COLO668 (cell line): Measurements from ENCODE around the gene DMD.

Source experiments
- DNase-seq: peaks from one replicate; lab custom pipeline; 2025; ENCODE audit not compliant: unreplicated experiment; lab: John Stamatoyannopoulos, UW

Gene DMD

DNA sequence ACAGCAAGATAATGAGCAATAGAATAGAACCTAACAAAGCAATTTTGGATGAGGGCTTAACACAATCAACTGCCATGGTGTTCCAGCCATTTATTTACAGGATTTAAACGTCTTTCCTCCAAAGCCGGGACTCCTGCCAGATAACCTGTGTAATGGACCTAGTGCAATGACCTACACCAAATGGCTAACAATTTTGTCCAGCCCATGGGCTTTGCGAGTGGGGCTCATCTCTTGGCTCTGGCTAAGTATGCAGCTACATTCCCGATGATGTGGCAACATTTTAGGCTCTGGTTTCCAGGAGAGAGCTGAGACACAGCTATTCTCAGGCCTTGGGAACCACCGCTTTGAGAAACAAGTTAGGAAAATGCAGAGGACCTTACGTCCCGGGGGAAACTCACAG is 1317.2 kb downstream of the DMD start:
- DNase-seq, result no peak

DNA sequence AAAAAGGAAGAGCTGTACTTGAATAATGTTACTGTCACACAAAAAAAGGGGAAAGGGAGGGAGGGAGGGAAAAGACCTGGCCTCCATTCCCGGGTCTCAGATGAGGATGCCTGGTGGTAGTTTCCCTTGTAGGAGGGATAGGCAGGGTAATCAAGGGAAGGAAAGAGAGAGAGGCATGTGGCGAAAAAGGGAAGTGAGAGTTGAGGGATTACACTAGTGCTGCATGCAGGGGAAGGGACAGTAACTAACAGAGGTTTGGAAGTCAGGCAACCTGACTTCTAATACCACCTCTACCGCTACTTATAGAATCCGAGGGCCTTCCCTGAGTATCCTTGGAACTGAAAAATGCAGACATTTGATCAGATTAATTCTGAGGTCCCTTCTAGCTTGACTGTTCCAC is 1317.8 kb downstream of the DMD start:
- DNase-seq, result no peak

DNA sequence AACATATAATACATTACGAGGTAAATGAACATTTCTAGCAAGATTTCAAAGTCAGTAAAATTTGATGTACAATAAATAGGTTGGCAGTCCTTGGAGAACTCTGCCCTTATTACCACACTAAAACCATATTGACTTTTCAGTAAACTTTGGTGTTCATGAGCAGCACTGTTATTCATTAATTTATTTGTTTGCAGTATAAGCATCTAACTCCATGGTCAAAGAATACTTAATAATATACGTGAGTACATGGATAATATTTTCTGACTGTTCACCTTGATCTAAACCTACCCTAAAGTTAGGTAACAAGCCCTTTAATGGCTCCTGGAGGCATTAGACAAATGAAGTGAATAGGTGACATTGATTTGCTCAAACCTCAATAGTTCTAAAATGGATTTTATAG is 1322.3 kb downstream of the DMD start:
- DNase-seq, result no peak

- DNase-seq, result no peak
Observed at GRCh38 chrX:31884535-31884934, 1326.8 kb downstream of the DMD start.

- DNase-seq, result no peak
Observed at GRCh38 chrX:31872007-31872406, 1339.3 kb downstream of the DMD start.

DNA sequence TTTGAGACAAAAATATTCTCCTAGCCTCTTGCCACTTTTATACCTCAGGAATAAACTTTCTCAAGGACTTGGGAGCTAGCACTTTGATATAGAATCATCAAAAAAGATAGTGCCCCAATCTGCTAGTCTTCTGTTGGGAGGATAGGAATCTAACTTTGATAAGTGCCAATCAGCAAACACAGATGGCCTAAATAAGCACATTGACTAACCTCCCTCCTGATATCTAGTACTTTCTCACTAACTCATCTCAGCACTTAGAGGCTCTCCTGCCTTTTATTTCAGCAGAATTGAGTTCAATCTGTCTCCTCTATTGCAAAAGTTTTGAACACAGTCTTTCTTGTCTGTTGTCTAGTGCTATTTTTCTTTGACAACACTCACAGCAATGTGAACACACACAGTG is 1341.1 kb downstream of the DMD start:
- DNase-seq, result no peak

GRCh38 chrX:31860686-31861085 is 1350.7 kb downstream of the DMD start:
- no peak for DNase-seq

DNA sequence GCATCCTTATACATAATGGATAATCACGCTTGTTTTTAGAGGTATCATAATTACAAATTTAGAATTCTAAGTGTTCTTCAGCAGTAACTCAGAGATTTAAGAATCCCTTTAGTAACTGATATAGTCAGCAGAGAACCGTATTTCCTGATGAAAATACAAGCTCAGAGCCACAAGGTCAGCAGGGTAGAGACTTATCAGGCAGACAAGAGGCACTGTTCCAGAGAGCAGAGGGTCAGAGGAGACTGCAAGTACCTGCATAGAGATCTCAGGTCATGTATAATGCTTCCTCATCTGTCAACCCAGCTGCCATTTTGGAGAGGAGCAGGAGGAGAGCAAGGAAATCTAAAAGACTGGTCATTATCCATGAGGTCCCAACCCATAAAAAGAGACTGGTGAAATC is 1352.4 kb downstream of the DMD start:
- no peak for DNase-seq

DNA sequence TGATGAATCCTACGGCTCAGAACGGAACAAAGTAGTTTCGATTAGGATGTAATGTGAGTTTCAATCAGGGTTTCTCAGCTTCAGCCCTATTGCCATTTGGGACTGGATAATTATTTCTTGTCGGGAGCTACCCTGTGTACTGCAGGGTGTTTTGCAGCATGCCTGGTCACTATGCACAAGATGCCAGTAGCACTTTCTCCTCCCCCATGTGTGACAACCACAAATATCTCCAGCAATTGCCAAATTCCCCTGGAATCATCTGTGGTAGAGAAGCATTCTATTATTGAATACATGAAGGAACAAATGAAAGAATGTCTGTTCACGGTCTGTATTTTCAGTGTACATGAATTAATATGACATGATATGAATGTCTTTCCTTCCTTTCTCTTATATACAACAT is 1356.6 kb downstream of the DMD start:
- no peak for DNase-seq

DNA sequence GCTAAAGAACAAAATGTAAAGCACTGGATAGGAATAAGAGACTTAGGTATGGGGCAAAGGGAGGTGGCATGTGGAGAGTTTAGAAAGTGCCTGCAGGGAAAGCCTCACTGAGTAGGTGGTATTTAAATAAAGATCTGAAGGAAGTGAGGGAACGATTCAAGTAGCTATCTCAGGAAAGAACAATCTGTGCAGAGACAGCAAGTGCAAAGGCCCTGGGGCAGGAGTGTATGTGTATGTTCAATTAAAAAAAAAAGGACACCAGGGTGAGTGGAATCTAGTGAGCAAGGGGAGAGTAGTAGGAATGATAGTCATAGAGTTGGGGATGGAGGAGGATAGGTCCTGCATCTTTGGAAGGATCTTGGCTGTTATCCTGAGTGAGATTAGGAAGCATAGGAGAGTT is 1359.6 kb downstream of the DMD start:
- no peak for DNase-seq

DNA sequence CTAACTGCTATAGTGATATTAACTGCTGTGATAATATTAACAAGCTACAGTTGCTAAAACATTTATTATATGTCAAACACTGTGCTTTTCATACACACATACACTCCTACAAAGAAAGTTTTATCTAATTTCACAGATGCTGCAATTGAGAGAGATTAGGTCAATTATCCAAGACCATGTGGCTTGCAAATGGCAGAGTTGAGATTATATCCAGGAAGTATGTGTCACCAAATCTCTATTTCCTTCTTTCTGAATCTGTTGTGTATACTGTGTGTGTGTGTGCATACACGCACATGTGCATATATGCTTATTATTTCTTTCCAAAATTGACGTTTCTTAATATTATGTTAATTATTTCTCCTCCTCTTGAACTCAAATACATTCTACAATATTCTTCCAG is 1363.6 kb downstream of the DMD start:
- no peak for DNase-seq

GRCh38 chrX:31845003-31845402 is 1366.3 kb downstream of the DMD start:
- no peak for DNase-seq

DNA sequence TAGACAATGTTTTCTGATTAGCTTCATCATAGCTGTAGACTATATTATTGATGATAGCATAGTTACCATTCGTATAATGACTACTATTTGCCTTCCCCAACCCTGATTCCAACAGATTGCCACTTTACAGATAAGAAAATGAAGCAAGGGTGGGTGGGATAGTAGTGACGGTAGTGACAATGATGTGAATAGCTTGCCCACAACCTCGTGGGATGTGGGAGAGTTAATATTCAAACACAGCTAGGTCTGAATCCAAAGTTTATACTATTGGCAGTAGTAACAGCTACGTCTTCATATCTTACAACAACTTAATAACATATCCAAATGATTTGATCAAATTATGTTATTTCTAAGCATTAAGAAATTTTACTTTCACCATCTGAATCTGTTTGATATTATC is 1372.7 kb downstream of the DMD start:
- DNase-seq, result no peak

DNA sequence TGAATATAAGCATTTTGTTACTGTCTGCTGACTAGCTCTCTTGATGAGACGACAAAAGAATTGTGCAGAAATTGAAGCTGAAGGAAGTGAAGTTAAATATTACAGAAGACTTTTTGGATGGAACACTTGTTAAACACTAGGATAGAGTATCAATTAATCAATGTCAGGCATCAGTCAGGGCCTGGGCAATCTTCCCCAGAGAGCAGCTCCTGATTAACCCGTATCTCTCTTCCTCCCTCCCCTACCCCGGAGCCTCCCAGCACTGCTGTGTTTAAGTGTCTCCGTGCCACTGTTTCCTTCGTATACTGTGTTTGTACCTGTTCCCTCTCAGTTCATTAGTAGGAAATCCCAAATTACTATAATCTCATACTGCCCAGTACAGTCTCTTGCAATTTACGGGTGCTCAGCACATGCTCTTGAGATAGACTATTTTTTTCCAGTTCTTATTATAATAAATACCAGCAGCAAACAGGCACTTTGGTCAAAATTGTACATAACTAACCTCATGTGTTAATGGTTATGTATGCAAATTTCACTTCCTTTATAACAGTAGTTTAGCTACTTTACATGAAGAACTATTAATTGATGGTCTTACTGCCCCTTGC is 1373.8 kb downstream of the DMD start:
- DNase-seq, result no peak

DNA sequence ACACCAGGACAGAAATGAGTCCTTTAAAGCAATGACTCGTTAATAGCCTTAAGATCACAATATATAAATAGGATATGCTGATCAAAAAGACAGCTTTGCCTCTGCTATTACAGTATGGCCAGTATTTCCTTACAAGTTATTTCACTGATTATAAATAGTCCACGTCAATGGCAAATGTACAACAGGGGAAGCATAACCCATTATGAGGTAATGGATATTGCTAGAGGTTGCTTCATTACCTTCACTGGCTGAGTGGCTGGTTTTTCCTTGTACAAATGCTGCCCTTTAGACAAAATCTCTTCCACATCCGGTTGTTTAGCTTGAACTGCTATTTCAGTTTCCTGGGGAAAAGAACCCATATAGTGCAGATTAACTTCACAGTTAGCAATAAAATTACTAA is 1374.9 kb downstream of the DMD start:
- no peak for DNase-seq

- no peak for DNase-seq
Observed at GRCh38 chrX:31832263-31832662, 1379.1 kb downstream of the DMD start.

- DNase-seq, result no peak
Observed at GRCh38 chrX:31820430-31821210, 1390.7 kb downstream of the DMD start.

GRCh38 chrX:31819455-31819854 is 1391.9 kb downstream of the DMD start:
- DNase-seq, result no peak

- no peak for DNase-seq
Observed at GRCh38 chrX:31811106-31811505, 1400.2 kb downstream of the DMD start.

DNA sequence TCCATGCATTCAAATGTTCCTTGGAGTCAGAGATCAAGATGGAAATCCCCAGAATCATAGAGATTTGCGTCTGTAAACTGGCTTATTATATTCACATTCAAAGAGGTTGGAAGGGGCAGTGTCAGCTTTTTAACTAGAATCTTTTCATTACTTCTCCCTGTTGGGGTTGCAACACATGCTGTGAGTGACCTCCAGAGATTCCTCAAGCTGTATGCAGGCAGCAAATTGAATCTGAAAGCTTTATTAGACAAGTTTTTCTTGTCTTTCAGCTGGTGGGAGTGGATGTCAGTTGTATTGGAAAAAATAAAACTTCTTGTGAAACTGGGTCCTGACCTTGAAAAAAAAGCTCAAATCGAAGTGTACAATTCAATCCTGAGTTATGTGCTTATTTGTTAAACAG is 1403.0 kb downstream of the DMD start:
- DNase-seq, result no peak

GRCh38 chrX:31807165-31807564 is 1404.2 kb downstream of the DMD start:
- DNase-seq, result no peak

GRCh38 chrX:31805781-31806180 is 1405.6 kb downstream of the DMD start:
- DNase-seq, result no peak

DNA sequence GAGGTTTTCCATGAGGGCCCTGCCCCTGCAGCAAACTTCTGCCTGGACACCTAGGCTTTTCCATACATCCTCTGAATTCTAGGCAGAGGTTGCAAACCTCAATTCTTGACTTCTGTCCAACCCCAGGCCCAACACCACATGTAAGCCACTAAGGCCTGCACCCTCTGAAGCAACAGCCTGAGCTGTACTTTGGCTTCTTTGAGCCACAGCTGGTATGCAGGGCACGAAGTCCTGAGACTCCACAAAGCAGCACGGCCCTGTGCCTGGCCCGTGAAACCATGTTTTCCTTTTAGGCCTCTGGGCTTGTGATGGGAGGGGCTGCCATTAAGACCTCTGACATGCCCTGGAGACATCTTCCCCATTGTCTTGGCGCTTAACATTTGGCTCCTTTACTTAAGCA is 1411.1 kb downstream of the DMD start:
- no peak for DNase-seq
